KMS-11 (cell line): Measurements from ENCODE around the gene ASH1L.

Source experiments
- H2AFZ ChIP-seq: fragments of 200-600 bp; sonication (generic); 2 replicates; pipeline ENCODE4 v1.6.1; 2016; ENCODE audit warnings: antibody characterized with exemption, mixed run types, low read depth
- H3K27ac ChIP-seq: fragments of 200-600 bp; sonication (generic); 2 replicates; pipeline ENCODE4 v1.6.1; 2016; ENCODE audit warnings: mild to moderate bottlenecking, mixed run types
- H3K27me3 ChIP-seq: fragments of 200-600 bp; sonication (generic); 2 replicates; pipeline ENCODE4 v1.6.1; 2017; ENCODE audit warnings: mild to moderate bottlenecking, low read depth, mixed run types, moderate library complexity; ENCODE audit not compliant: insufficient read depth
- H3K36me3 ChIP-seq: fragments of 200-600 bp; sonication (generic); 2 replicates; pipeline ENCODE4 v1.6.1; 2017; ENCODE audit warnings: mild to moderate bottlenecking, mixed run types; ENCODE audit not compliant: insufficient read depth
- H3K4me1 ChIP-seq: fragments of 200-600 bp; sonication (generic); 2 replicates; pipeline ENCODE4 v1.6.1; 2016; ENCODE audit warnings: mild to moderate bottlenecking, low read depth, mixed run types; ENCODE audit not compliant: poor library complexity, severe bottlenecking
- H3K4me2 ChIP-seq: fragments of 200-600 bp; sonication (generic); 2 replicates; pipeline ENCODE4 v1.7.0; 2016; ENCODE audit warnings: mild to moderate bottlenecking, mixed run types
- H3K4me3 ChIP-seq: fragments of 200-600 bp; sonication (generic); IDR thresholded peaks from 2 replicates; pipeline ENCODE4 v1.6.1; 2017; ENCODE audit warnings: low read depth, low read length, mixed read lengths; ENCODE audit not compliant: insufficient read depth
- H3K79me2 ChIP-seq: fragments of 200-600 bp; sonication (generic); 2 replicates; pipeline ENCODE4 v1.6.1; 2016; ENCODE audit warnings: low read depth, mixed run types; ENCODE audit not compliant: insufficient read depth
- H3K9ac ChIP-seq: fragments of 200-600 bp; sonication (generic); 2 replicates; pipeline ENCODE4 v1.6.1; 2016; ENCODE audit warnings: mild to moderate bottlenecking, mixed run types
- H4K20me1 ChIP-seq: fragments of 200-600 bp; sonication (generic); 2 replicates; pipeline ENCODE4 v1.6.1; 2016; ENCODE audit warnings: mild to moderate bottlenecking, mixed run types; ENCODE audit not compliant: insufficient read depth
- TF ChIP-seq, protein P1 (sequence below): fragments of 200-600 bp; sonication (generic); conservative IDR thresholded peaks from 2 replicates; pipeline ENCODE4 v1.6.1; 2017; ENCODE audit warnings: low read depth, mild to moderate bottlenecking, antibody characterized with exemption, low read length, moderate library complexity, mixed read lengths

Gene ASH1L

DNA sequence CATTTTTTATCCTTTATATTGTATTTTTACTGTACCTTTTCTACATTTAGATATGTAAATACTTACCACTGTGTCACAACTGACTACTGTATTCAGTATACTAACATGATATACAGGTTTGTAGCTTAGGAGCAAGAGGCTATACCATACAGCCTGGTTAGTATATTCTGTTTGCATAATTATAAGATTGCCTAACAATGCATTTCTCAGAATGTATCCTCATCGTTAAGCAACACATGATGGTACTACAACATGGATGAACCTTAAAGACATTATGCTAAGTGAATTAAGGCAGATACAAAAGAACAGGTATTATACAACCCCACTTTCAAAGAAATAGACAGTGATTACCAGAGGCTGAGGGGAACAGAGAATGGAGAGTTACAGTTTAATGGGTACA is 179.2 kb downstream of the ASH1L start:
- Histone ChIP-seq H3K27me3 (no peaks in the 10 kb centered on the region), H3K4me2 (no peak overlapping the region), H3K27ac (0 out of 2 replicates have a peak overlapping the region, but pooled peaks have one; percentile 1), H3K36me3 (peaks cover 19% of the 10 kb centered on the region; the same call in 1 of the 2 replicates), H4K20me1 (no peaks in the 10 kb centered on the region), H3K79me2 (peaks cover 5% of the 10 kb centered on the region; the same call in 1 of the 2 replicates), H3K9ac (no peak overlapping the region), H2AFZ (no peak overlapping the region), H3K4me1 (peaks cover 21% of the 10 kb centered on the region), H3K4me3 (no peak overlapping the region)
- TF ChIP-seq, protein P1, sequence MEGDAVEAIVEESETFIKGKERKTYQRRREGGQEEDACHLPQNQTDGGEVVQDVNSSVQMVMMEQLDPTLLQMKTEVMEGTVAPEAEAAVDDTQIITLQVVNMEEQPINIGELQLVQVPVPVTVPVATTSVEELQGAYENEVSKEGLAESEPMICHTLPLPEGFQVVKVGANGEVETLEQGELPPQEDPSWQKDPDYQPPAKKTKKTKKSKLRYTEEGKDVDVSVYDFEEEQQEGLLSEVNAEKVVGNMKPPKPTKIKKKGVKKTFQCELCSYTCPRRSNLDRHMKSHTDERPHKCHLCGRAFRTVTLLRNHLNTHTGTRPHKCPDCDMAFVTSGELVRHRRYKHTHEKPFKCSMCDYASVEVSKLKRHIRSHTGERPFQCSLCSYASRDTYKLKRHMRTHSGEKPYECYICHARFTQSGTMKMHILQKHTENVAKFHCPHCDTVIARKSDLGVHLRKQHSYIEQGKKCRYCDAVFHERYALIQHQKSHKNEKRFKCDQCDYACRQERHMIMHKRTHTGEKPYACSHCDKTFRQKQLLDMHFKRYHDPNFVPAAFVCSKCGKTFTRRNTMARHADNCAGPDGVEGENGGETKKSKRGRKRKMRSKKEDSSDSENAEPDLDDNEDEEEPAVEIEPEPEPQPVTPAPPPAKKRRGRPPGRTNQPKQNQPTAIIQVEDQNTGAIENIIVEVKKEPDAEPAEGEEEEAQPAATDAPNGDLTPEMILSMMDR, result no peak

- Histone ChIP-seq H3K27me3 (no peaks in the 10 kb centered on the region), H3K27ac (peak overlapping the region; percentile 3; the same call in 1 of the 2 replicates), H3K79me2 (peaks cover 5% of the 10 kb centered on the region; the same call in 1 of the 2 replicates), H3K4me1 (peaks cover 21% of the 10 kb centered on the region), H4K20me1 (no peaks in the 10 kb centered on the region), H3K4me3 (no peak overlapping the region), H2AFZ (no peak overlapping the region), H3K9ac (no peak overlapping the region), H3K36me3 (peaks cover 32% of the 10 kb centered on the region; the same call in 1 of the 2 replicates), H3K4me2 (peak overlapping the region; percentile 16; the same call in 1 of the 2 replicates)
- TF ChIP-seq, protein P1, result no peak
Measured at GRCh38 chr1:155379631-155380090, 182.9 kb downstream of the ASH1L start.

DNA sequence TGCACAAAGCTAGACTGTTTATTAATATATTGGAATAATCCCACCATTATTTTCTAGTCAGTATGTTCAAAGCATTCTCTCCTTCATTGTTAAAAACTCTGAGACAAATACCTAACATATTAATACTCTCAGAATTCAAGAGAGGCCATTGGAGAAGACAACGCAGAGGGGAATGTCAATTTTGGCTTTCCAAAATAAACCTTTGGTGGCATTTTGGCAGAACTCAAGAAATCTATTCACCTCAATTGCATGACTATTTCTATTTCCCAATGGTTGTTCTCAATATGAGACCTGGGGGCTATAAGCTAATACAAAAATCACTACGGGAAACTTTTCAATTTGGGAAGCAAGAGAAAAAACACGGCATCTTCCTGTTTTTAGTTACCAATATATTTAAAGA is 183.4 kb downstream of the ASH1L start:
- no peaks in the 10 kb centered on the region for H4K20me1 ChIP-seq
- TF ChIP-seq, protein P1, result no peak
- H3K27me3 ChIP-seq, result no peaks in the 10 kb centered on the region
- peak overlapping the region; percentile 16; the same call in 1 of the 2 replicates for H3K4me2 ChIP-seq
- H3K9ac ChIP-seq, result no peak overlapping the region
- peaks cover 32% of the 10 kb centered on the region; the same call in 1 of the 2 replicates for H3K36me3 ChIP-seq
- peaks cover 21% of the 10 kb centered on the region for H3K4me1 ChIP-seq
- no peak overlapping the region for H3K4me3 ChIP-seq
- H2AFZ ChIP-seq, result no peak overlapping the region
- H3K79me2 ChIP-seq, result peaks cover 5% of the 10 kb centered on the region; the same call in 1 of the 2 replicates
- H3K27ac ChIP-seq, result no peak overlapping the region

- H3K27ac ChIP-seq, result no peak overlapping the region
- no peak overlapping the region for H3K4me2 ChIP-seq
- no peaks in the 10 kb centered on the region for H3K79me2 ChIP-seq
- H4K20me1 ChIP-seq, result no peaks in the 10 kb centered on the region
- no peak overlapping the region for H2AFZ ChIP-seq
- H3K4me3 ChIP-seq, result no peak overlapping the region
- TF ChIP-seq, protein P1, result no peak
- H3K36me3 ChIP-seq, result peaks cover 34% of the 10 kb centered on the region; the same call in 1 of the 2 replicates
- H3K27me3 ChIP-seq, result no peaks in the 10 kb centered on the region
- no peaks in the 10 kb centered on the region for H3K4me1 ChIP-seq
- no peak overlapping the region for H3K9ac ChIP-seq
Measured at GRCh38 chr1:155360051-155360450, 202.6 kb downstream of the ASH1L start.
